ENCODE results near the gene CCL21.

The CCL21 gene

DNA sequence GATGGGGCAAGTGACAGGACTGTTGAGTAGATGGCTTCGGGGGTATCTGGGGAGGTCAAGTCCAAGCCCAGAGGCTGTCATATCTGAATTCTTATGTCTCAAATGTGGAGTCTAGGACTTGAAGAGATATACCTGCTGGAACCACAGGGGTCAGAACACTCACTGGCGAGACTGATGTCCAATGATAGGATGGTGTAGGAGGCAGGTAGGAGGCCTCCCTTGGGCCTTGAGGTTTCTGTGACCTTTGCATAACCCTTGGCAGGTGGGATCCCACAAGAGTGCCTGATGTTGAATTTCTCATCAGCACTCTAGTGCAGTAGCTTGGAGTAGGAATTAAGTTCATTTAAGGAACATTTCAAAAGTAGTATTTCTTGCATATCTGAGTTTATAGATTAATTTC lies 2.8 kb downstream of the CCL21 start:
- no peak for DNase-seq

DNA sequence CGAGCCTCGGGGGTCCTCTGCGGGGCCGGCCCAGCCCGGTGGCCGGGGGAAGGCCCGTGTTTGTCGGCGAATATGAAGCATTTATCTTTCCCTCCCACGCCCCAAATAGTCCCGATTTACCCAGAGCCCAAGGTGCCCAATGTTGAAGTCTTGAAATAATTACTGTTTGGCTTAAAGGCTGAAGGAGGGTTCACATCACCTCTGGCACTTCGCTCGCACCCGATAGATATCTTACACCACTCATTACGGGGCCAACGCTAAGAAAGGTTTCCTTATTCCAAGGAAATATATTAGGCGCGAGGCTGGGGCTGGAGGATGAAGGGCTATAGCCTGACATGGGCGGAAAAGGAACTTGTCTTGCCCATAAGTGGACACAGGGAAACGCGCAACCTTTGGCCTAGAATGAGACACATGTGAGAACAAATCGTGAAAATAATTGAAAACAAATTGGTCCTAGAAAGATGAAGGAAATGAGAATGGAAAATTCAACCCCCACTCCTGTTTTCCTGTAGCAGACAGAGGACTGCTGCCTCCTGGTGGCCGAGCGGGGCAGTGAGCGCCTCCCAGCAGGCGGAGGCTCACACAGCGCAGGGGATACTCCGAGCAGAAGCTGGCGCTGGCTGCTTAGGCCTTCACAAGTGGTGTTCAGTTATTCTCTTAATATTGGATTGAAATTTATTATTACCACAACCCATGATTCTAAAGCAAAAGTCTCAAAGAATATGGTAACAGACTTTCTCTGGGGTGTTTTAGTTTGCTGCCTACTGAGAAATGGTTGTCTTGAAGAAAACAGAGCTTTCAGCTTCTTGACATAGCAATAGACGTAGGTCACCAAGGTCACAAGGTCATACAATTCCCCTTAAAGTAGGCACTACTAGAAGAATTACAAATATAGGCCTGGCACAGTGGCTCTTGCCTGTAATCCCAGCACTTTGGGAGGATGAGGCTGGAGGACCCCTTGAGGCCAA lies 7.9 kb downstream of the CCL21 start:
- DNase-seq = peak; percentile 83

DNA sequence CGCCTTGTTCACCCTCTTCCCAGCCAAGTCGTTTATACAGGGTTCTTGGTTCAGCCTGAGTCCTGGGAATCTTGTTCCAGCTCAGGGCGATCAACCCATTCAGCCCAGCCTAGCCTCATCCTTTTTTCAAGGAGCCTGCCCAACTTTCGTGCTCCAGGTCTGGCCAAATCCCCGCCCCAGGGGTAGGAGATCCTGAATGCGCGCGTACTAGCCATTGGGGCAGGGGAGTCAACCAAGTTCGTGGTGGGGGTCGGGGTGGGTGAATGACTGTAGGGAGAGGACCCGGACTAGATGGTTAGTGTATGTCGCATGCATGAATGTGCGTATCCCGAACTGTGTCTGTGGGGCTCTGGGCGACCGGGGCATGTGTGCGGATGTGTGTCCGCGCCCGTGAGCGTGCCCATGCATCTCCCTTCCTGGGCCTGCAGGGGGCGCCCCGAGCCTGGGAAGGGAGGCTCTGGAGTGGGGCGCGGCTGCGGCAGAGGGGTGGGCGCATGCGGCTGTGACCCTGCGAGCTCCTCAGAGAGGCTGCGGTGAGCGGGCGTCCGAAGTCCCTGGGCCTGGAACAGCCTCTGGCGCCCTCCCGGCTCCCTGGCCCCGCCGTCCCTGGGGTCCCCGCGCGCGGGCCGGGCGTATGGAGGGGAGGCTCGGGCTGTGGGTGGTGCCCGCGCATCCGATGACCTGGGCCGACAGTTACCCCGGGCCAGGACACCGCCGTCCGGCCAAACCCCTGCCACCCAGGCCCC lies 8.7 kb downstream of the CCL21 start:
- DNase-seq = peak; percentile 80

DNA sequence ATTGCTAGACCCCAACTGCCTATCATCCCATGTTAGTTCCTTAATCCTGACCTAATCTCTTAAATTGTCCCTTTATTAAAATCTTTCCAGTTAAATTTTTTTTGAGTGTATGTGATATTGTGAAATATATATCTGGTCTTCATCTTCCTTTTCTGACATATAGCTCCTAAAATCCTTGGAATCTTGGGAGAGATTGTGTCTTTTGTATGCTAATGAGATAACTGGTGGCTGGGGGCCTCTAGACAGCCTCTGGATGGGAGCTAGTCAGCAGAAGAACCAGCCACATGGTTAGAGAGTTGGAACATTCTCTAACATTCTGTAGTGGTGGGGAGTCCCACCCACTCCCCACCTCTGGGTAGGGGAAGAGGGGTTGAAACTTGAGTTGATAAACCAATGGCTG lies 15.1 kb downstream of the CCL21 start:
- DNase-seq = no peak

DNA sequence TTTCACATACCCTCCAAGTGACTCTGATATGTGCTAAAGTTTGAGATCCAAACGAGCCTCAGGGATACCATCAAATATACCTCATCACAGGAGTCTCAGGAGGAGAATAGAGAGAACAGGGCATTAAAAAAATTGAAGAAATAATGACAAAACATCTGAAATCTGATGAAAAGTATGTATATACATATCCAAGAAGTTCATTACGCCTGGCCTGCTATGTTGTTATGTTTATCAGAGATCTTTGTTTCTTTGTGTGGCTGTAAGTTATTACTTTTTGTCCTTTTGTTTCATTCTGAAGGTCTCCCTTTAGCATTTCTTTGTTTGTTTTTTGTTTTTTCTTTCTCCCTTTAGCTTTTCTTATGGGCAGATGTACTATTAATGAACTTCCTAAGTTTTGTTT lies 16.4 kb downstream of the CCL21 start:
- no peak for DNase-seq

DNA sequence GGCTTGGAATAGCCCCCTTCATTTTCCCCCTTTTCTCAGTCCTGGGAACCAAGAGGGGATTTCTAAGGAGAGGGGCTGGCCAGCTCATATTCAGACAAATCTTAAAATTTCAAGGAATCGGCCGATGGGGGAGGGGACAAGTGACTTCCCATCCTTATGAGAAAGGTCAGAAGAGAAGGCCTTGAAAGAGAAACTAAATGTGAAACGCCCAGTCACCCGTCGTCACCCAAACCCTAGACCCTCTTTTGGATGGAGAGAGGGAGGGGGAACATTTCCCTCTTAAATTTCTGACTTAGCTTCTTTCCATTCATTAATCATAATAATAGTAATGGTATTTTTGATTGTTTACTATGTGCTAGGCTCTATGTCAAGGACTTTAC lies 18.0 kb downstream of the CCL21 start:
- no peak for DNase-seq

DNA sequence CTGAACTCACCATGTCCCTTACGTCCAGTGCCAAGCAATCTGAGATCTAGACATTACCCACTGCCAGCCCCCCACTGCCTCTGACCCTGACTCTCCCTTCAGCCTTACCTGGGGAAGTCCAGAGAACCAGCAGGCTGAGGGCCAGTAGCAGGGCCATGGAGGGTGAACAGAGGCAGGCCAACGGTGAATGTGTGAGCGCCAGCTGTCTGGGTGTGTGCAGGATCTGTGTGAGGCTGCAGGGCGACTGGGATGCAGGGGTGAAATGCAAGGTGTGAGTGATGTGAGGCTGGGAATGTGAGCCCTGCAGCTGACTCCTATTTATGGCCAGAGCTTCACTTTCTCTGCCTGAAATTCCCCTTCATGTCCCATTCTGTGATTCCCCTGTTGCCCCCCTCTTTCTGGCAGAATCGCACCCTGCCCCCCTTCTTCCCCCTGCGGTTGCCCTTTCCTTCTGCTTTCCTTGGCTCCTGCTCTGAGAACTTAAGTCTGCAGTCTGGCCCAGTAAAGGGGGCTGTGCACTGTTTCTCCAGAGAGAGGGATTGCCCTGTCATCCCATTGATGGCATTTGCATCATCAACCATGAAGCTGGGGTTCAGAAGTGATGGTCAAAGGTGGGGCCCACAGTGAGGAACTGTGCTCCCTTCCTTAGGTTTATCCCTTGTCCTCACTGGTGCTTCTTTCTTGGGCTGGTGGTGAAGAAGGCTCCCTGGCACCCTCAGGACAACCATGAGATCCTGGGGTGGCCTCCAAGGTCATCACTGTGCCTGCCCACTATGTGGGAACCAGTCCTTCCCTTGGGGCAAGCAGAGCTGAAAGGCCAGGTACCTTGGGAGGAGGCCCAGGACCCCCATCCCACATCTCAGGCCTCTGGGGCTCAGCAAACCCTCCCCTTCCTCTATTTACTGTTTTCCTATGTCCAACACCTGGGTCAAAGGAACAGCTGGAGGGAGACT lies 18.7 kb downstream of the CCL21 start, which contains the start of gene CCL19:
TSS of gene CCL19 (minus strand) at position 294 of the 953 bp plus-strand sequence. CDS start at position 157, 137 bp downstream.
- no peak for DNase-seq

DNA sequence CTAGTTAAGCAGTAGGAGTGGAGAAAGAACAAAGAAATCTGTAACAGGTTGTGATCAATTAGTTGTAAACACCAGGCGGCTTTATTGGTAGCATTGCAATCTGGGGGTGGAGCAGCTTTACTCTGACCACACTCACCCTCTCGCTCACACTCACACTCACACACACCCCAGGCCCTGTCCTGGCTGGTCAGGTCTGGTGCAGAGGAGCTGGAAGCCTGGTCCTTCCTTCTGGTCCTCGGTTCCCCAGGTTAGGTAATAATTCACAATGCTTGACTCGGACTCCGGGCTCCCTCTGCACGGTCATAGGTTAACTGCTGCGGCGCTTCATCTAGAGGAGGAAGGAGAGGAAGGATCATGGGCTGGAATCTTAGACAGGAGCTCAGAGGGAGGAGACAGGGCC lies 20.4 kb downstream of the CCL21 start:
- DNase-seq = no peak

DNA sequence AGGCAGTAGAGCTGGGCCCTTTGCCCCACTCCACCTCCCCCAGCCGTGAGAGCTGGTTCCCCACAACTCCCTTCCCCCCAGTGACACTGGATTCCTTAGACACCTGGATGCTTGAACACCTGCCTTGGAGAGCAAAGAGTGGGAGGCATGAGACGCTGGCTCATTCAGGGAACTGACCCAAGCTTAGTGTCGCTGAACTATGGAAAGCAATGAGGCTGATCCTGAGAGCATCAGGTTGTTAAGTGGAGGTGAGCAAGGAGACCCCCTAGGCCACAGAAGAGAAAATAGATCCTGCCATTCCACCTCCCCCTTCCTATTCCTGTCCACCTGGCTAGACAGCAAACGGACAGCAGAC lies 20.8 kb downstream of the CCL21 start:
- no peak for DNase-seq

DNA sequence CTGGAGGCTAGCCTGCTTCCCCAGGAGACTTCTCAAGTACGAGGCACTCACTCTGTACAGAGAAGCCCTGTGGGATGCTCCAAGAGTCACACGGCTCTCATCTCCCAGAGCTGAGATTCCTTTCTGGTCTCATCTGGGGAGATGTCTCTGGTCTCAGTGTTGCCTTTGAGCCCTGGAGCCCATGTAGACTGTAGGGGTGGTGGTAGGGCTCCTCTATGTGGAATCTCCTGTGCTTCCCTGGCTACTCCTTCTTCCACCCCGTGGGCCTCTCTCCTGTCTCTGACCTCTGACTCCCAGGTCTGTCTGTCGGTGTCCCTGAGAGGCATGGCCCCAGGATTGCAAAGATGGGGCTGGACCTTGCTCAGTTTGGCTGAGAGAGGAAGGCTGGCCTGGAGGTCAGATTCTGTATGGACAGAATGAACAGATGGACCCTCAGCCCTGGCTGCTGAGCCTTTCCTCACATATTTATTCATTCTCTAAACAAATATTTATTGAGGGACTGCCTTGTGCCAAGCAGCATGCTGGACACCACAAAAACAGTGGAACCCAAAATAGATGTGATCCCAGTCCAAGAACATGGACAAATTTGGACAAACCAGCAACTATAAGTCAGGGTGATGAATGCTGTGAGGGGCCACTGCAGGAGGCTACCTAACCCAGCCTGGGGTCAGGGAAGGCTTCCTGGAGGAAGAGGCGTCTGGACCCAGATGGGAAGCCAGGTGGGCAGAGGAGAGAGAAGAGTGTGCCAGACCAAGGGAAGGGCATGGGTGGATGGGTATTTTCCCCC lies 21.4 kb downstream of the CCL21 start:
- no peak for DNase-seq

DNA sequence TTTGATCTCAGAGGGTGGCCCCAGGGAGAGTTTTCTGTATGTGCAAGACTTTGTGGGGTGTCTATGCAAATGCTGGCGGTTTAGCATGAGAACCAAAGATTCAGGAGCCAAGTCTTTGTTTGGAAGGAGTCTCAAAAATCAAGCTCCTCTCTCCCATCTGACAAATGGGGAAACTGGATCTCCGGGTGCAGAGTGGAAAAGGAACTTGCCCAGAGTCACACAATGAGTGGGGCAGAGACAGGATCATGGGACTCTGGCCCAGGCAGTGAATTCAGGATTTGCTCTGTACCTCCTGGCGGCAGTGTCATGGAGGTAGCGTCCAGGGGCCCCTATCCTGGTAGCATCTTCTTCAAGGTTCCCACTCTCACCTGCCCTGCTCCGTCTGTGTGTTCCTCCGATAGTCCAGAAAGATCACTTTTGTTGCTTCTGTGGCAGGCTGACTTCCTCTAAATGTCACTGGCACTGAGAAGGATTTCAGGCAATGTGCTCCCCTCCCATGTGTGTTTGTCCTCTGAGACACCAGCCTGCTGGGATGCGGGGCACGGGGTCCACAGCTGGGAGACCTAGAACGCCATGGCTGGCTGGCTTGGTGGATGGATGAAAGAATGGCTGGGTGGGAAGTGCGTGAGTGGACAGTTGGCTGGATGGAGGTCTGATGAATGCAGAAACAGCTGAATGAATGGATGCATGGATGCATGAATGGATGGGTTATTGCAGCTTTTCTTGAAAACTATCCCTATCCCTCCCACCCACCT lies 22.5 kb downstream of the CCL21 start:
- DNase-seq = no peak

DNA sequence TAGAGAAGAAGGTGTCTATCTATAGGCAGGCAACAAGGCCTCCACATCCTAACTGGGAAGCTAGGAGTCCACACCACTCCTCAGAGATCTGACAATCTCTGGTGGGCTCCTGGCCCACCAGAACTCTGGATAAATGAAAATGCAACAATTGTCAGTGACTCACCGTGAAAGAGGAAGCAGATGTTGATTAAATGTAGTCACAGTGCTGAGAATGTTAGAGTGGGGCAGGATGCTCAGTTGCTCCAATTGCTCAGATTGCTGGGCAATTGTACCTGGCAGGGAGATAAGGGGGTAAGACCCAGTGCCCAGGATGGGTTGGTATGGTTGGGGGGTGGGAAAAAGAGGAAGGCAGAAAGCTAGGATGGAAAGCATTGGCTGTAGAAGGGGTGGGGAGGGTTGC lies 23.2 kb downstream of the CCL21 start:
- no peak for DNase-seq

DNA sequence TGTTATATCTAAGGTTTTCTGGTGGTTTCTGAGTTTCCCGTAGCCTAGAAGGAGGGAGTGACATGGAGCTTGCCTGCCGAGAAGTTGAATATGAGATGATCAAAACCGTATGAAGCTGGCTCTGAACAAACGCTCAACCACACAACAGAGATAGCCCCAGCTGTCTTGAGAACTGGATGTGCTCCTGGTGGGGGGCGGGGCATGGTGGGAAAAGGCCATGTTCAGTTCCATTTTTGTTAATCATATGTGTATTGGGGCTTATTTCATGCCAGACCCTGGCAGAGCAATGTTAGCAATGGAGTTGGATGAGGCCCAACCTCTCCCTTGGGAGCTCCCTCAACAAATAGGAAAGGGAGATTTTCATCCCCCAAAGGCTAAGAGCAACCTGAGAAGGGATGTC lies 23.7 kb downstream of the CCL21 start:
- DNase-seq = no peak

DNA sequence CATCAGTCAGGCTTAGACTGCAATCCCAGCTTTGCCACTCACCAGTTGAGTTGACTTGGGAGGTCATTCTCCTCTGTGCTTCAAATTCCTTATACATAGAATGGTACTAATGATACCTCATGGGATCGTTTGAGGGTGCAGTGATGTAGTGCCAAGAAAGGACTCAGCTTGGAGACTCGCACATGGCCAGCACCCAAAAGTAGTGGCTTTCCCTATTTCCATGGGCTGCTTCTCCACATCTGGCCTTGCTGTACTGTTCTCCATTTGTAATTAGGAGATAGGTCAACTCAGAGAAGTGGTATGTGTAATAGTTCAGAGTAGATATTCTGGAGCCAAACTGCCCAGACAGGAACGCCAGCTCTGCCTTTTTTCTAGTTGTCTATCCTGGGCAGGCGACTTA lies 24.3 kb downstream of the CCL21 start:
- DNase-seq = no peak

DNA sequence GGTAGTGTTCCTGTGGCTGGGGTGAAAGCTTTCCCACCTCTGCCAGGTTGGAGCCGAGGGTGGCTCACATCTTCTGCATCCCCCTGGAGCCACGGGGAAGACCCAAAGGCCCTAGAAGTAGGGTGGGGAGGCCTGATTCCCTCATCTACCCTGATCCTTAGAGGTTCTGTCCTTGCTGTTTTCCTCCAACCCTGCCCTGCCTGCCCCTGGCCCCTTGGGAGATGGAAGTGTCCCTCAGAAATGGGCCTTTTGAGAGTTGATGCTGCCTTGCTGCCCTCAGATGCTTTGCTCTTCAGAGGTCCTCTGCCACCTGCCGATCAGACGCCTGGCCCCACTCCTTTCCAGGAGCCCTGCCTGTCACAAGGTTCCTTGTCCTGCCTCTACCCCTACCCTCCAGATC lies 25.1 kb downstream of the CCL21 start:
- no peak for DNase-seq

DNA sequence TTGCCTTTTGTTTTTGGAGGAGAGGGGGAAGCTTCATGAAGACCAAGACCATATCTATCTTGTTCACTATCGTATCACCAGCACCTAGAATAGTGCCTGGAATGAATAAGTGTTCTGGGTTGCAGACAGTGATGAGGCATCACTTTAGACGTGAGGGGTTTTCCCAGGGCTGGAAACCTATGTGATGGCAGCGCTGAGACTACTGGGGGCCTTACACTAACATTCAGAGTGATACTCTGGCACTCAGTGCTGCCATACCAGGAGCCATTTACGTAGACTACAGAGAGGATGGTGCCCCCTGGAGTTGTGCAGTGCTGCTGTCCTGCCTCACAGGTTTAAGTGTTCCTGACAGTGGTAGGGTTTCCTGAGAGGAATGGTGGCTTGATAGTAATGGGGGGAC lies 25.8 kb downstream of the CCL21 start:
- DNase-seq = no peak

DNA sequence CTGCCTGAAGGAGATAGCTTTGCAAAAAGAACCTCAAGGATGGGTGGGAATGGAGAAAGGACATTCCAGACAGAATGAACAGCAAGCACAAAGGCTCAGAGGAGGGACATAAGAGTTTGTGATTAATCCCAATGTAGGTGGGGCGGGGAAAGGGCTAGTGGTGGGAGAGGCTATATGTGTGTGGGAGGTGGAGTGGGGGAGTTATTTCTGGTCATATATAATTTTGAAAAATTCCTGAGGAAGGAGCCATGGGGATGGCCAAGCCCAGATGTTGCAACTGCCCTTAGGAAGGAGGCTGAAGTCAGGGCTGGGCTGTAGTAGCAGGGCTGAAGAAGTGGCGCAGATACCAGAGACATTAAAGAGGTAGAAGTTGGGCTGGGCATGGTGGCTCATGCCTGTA lies 34.1 kb downstream of the CCL21 start:
- no peak for DNase-seq

DNA sequence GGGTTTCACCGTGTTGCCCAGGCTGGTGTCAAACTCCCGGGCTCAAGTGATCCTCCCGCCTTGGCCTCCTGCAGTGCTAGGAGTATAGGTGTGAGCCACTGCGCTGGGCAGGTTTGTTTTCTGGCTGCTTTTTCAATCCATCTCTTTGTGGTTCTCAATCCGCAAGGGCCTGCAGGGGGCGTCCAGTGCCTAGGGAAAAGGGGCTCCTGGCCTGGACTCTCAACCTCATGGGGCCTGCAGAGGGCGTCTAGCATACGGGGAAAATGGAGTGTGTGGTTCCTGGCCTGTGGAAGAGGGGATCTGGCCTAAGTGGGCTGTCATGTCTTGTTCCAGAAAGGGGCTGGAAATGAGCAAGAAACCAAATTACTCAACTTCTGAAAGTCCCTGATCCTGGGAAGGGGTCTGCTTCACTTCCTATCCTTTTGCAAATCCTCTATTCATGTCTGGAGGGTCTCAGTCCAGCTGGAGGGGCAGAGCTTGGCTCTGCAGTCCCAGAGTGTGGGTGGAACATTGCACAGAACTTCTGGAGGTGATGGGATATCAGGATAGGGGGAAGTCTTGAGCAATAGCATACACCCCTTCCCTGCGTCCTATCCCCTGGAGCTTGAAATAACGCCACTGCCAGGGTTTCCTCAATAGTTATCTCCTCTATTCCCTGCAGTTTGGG lies 34.8 kb downstream of the CCL21 start:
- peak; percentile 62 for DNase-seq

DNA sequence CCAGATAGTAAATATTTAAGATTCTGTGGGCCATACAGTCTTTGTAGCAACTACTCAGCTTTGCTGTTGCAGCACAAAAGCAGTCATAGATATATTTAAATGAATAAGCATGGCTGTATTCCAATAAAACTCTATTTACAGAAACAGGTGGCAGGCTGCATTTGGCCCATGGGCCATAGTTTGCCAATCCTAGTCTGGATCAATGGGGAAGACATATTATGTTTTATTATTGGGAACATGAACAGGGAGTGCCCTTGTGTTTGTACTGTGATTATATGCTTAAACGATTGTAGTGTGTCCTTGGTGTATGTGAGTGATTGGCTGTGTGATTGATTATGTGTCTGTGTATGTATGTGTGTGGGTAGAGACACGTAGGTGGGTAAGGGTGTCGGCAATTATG lies 35.5 kb downstream of the CCL21 start:
- no peak for DNase-seq

DNA sequence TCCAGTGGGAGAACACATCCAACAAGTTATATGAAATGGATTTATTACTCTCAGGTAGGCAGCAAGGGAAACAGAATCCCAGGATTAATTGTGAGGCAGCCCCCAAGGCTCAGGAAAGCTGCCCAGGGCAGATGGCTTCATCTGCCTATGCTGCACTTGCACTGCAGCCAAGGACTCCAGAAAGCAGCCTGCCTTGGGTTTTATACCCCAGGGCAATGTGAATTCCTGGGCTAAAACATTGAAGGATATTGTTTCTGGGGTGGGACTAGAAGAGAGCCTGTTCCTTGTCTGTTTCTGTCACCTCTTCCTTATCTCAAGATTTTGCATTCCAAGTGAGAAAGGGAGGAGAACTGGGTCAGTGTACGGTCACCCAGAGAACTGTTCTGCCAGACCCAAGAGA lies 38.6 kb downstream of the CCL21 start:
- no peak for DNase-seq

Measured in CD4-positive, alpha-beta T cell treated with Interleukin-10 for 1 hour (primary cell).